ENCODE measurements around the gene MVB12B.

- TF ChIP-seq, protein P1, sequence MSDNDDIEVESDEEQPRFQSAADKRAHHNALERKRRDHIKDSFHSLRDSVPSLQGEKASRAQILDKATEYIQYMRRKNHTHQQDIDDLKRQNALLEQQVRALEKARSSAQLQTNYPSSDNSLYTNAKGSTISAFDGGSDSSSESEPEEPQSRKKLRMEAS (IDR thresholded peaks at IDR 0.05) = no peak
- TF ChIP-seq EP300 (IDR thresholded peaks at IDR 0.05; ENCODE audit: borderline replicate concordance in 1 of 2, low read depth in 2 of 2, low read length in 2 of 2) (no peak), TEAD4 (IDR thresholded peaks at IDR 0.05; ENCODE audit: low read depth, low read length) (no peak), TAF1 (IDR thresholded peaks at IDR 0.05; ENCODE audit: low read depth, low read length) (no peak), CEBPB (IDR thresholded peaks at IDR 0.05; ENCODE audit: low read depth, low read length) (no peak)
- TF ChIP-seq, protein P2, sequence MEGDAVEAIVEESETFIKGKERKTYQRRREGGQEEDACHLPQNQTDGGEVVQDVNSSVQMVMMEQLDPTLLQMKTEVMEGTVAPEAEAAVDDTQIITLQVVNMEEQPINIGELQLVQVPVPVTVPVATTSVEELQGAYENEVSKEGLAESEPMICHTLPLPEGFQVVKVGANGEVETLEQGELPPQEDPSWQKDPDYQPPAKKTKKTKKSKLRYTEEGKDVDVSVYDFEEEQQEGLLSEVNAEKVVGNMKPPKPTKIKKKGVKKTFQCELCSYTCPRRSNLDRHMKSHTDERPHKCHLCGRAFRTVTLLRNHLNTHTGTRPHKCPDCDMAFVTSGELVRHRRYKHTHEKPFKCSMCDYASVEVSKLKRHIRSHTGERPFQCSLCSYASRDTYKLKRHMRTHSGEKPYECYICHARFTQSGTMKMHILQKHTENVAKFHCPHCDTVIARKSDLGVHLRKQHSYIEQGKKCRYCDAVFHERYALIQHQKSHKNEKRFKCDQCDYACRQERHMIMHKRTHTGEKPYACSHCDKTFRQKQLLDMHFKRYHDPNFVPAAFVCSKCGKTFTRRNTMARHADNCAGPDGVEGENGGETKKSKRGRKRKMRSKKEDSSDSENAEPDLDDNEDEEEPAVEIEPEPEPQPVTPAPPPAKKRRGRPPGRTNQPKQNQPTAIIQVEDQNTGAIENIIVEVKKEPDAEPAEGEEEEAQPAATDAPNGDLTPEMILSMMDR (IDR thresholded peaks at IDR 0.05; ENCODE audit: control extremely low read depth in 1 of 3, insufficient read depth in 1 of 3, low read depth in 1 of 3, low read length in 3 of 3) = no peak
Observed at GRCh38 chr9:126312584-126313551, 13.8 kb upstream of the MVB12B start.
